GOT3 (cell line): ENCODE results near the gene NRXN2.

Source experiments
- DNase-seq: peaks from one replicate; lab custom pipeline; 2025; ENCODE audit warnings: mixed read lengths; lab: John Stamatoyannopoulos, UW

Gene NRXN2

DNA sequence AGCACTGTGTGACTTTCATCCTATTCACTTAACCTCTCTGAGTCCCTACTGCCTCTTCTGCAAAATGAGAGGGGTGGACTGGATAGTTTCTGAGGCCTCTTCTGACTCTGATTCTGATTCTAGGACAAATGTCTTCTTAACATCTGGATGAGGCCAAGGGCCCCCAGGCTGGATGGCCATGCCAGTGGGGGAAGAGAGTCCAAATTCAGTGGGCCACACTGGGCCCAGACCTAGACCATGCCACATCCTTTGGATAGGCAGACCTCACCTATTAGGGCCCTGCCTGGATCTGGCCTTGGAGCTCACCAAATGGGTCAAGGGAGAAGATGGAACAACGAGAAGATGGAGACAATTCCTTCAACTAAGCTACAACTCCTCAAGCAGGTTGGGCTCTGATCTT, 24.6 kb downstream of the NRXN2 start:
- no peak for DNase-seq

DNA sequence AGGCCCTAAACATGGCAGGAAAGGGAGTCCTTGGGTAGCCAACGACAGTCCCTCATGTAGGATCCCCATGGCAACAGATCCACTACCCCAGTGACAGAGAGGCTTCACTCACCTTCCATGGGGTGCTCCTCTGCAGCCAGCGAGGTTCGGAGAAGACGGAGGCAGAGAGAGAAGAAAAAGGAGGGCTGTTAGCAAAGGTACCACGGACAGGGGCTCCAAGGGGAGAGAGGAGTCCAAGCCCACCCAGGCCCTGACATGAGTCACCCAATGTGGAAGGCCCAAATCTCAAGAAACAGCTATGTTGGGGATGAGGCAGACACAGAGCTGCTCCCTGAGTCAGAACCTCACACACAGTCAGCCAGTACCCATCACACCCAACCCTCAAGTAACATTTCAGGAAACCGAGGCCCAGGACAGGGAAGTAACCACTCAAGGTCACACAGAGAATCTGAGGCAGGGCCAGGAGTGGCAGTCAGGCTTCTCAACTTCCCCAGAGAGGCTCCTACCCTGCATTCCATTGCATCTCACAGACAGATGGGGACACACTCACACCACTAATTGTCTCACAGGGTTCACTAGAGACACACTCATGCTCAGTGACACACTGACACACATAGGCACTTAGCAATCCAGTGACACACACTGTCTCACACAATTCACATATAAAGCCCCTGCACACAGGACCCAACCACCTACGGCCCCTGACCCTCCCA, 25.2 kb downstream of the NRXN2 start:
- DNase-seq, result no peak

DNA sequence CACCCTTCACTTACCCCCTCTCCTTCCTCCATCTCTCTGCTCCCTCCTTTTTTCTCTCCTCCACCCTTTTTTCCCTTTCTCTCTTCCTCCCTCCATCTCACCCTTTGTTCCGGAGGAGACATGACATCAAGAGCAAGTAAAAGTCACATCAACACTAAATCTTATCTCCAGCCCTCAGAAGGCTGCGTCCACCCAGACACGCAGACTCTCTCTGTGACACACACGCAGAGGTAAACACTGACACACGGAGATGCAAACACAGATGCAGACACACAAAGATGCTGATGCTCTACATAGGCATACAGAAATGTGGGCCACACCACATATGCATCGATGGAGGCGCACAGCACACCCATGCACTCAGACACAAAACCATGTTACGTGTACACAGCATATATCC, 27.0 kb downstream of the NRXN2 start:
- no peak for DNase-seq

GRCh38 chr11:64695548-64695947, 27.4 kb downstream of the NRXN2 start:
- DNase-seq, result no peak

- no peak for DNase-seq
Measured at GRCh38 chr11:64694821-64695365, 28.1 kb downstream of the NRXN2 start.

DNA sequence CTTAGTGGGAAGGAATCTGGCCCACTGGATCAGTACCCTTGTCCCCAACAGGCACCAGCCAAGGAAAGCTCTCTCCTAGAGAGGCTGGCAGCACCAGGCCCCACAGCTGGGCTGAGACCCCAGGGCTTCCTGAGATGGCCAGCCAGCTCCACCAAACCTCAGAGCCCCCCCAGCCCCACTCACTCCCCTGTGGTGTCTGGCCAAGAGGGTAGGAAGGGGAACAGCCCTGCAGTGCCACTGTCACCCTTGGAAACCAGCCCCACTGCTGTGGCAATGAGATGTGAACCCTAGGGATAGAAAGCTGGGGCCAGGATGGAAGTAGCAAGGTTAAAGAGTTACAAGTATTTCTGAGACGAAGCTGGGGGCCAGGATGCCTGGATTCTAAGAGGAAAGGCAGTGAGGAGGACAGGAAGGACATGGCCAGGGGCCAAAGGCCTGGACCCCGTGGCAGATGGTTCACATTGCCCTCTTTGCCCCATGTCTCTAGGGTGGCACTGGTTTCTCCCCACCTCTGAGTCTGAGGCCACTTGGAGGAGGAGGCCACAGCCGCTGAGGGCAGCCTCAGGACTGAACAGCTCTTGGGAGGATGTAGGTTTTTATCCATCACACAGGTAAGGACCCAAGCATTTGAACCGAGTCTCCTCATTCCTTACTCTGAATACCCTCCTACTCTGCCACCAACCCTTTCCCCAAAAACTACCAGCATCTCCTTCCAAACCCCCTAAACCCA, 28.8 kb downstream of the NRXN2 start:
- no peak for DNase-seq

GRCh38 chr11:64692764-64693331, 30.1 kb downstream of the NRXN2 start:
- no peak for DNase-seq

DNA sequence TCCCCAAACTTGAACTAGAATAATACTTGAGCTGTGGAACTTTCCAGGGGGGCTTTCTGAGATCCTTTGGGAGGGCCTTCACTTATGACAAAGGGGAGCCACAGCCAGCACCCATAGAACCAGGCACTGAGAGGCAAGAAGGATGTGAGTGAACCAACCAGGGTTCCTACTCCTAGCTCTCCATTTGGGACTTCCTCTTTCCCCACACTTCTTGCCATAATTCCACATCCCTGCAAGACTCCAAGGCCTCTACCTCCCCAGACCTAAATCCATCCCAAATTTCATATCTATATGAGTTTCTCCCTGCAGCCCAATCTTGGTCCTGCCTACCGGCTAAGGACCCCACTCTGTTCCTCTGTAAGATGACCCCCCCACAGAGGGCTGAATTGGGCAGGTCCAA, 31.5 kb downstream of the NRXN2 start:
- no peak for DNase-seq

GRCh38 chr11:64690235-64690634, 32.8 kb downstream of the NRXN2 start:
- no peak for DNase-seq

DNA sequence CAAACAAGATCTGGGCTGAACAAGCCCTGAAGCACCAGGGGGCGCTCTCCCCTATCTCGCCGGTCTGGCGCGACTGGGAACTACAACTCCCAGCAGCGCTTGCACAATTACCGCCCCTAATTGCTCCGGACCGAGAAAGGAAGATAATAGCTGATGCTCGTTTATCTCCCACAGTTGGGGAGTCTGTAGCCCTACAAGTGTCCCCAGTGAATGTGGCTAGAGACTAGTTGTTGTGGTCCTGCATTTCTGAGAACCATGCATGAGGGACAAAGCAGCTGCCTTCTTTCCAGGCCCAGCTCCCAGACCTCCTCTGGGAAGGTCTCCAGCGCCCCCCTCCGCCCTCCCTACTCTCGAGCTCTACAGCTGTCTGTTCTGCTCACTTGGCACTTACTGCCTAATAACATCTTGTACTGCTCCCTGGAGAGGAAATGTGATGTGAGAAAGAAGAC, 34.4 kb downstream of the NRXN2 start:
- DNase-seq, result peak; percentile 32

DNA sequence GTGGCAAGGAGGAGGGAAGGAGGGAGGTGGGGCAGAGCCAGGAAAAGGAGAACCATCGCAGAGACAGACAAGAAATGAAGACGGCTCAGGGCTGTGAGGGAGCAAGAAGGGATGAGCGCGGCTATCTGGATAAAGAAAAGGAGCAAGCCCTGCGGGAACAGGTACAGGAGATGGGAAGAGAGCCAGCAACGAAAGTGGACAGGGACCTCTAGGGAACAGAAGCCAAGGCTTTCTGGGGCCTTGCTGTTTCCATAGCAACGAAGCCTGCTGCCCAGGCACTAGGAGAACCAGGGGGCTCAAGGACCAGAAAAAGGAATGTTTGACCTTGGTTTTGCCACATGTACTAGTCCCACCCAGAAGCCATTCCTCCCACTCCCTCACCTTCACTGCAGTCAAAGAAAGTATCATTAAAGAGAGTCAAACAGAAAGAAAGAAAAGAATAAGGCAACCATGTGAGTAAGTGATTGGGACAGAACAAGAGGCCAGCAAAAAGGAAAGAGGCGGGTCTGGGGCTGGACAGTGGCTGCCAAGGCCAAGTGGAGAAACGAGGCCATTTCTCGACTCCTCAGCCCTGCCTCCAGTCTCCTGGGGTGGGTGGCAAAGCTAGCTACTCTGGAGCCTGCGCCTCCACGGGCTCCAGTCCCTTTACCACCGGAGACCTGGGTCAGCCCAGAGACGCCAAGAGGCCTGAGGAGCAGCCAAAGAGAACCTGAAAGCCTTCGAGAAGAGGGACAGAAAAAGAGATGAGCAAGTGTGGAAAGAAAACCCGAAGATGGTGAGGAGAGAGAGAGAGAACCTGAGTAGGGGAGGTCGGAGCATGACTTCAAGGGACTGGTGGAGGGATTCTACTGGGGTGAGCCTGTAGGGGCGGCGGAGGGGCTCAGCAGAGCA, 35.1 kb downstream of the NRXN2 start:
- DNase-seq, result no peak

GRCh38 chr11:64687204-64687603, 35.8 kb downstream of the NRXN2 start:
- DNase-seq, result no peak

DNA sequence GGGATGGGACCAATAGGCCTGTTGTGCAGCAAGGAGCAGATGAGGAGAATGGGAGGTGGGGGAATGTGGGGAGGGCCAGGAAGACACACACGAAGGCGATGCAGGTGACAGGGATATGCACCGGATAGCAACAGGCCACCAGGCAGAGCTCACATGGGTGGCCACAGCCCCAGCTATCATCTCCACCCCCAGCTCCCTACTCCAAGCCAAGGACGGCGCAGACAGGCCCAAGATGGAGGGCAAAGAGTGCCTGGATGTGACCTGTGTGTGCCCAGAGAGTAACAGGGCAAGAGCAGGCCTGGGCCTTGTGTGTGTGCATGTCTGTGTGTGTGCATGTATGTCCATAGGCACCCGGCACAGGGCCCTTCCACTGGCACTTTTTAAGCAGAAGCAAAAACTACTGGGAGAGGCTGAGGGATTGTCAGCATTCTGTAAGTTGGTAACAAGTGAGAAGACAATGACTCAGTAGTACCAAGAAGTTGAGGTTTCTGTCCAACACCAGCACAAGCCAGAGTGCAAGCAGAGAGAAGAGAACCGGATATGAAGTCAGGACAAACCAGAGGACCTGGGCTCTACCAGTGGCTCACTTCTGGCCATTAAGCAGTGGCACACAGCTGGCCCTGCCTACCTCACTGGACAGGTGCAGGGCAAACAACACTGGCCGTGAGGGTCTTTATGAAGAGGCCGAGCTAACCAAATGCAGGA, 36.4 kb downstream of the NRXN2 start:
- DNase-seq, result no peak

DNA sequence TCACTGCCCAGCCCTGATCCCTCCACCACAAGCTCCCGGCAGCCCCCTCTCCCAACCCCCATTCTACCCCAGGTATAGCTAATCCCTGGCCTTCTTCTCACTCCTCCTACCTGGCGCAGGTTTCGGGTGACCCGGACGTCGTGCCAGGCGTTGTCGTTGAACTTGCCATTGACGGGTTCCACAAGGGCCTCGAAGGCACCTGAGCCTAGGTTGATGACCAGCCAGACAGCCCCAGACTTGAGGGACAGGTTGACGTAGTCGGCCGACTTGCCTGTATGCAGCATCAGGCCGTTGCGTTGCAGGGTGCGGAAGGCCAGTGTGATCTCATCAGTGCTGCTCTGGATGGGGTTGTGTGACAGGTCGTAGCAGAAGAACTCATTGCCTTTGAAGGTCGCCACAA, 37.5 kb downstream of the NRXN2 start:
- DNase-seq, result no peak

DNA sequence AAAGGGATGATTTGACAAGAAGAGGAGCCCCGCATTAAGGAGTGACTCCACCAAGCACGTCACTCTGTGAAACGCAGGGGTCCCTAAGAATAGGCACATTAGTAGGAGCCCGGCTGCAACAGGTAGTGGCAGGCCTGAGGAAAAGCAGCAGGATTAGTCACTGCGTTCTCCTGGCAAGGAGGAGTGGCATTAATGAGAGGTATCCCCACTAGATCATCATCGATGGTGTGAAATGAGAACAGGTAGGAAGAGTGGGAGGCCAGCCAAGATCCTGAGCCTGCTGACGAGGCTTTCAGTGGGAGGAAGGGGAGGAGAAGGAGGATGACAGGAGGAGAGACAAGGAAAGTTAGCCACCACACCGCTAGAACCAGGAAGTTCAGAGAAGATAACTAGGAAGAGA, 38.6 kb downstream of the NRXN2 start:
- no peak for DNase-seq

GRCh38 chr11:64681171-64681570, 41.8 kb downstream of the NRXN2 start:
- DNase-seq, result no peak

DNA sequence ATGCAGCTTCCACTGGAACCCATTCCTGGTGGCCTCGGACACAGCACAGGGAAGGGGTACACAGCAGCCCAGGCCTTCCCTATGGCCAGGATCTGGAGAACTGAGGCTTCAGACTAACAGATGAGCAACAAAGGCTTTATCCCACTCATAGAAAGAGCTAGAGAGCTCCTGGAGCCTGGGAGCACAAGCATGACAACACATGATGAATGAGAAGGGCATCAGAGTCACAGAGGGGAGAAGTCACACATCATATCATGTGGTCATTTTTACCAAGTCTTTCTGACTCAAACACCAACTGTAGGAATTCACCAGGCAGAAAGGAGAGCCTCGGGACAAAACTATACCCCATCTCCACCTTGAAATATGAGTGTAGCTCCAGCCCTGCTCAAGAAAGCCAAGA, 43.2 kb downstream of the NRXN2 start:
- DNase-seq, result no peak

- DNase-seq, result no peak
Measured at GRCh38 chr11:64677441-64678023, 45.5 kb downstream of the NRXN2 start.

DNA sequence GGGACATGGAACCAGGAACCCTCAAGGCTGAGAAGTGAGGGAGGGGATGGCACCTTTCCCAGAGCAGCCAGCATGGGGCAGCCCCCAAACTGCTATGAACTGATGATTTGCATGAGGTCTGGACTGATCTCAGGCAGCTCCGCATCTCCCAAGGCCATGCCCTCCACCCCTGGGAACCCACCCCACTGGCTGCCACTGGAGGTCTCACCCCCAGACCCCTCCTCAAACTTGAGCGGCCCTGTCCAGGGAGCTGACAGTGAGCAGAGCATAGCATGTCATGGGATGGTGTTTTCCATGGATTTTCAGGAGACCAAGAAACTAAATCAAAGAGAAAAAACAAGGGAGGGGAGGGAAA, 46.8 kb downstream of the NRXN2 start:
- DNase-seq, result no peak

DNA sequence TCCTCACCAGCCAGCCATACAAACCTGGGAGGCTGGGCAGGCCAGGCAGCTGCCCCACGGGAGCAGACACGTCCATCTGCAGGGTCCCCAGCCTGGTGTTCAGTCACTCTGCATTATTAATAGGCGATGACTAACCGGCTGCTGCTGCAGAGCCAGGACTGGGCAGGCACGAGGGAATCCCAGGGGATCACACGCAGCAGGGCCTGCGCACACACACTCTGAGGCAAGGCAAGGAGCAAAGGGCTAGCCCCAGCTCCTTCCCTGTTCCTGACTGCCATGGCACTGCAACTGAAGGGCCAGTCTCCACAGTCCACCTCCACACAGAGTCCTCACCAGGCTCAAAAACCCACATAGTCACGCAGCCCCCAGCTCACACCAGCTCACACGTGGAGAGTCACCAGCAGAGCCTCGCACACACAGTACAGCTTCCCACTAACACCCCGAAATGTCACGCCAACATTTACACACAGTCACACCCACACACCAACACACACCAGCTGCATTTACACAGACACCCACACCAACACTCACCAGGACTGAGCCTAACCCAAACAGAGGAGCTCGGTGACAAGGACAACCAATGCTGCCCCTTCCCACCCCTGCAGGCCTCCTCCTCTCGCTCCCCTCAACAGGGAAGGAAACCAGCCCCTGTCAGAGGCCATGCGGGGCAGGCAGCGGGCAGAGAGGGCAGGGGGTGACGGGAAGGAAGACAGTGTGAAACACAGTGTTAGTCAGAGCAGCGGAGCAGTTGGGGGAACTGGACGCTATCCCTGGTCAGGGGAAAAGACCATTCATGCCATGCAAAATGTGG, 47.3 kb downstream of the NRXN2 start:
- DNase-seq, result no peak
